Epidermal melanocyte (primary cell): Measurements from ENCODE around the gene AQP12B.

ENCODE experiments used
- DNase-seq: peaks from one replicate; pipeline ENCODE4 v3.0.0; 2011; ENCODE audit warnings: low spot score; ENCODE audit not compliant: insufficient read length

AQP12B gene

DNA sequence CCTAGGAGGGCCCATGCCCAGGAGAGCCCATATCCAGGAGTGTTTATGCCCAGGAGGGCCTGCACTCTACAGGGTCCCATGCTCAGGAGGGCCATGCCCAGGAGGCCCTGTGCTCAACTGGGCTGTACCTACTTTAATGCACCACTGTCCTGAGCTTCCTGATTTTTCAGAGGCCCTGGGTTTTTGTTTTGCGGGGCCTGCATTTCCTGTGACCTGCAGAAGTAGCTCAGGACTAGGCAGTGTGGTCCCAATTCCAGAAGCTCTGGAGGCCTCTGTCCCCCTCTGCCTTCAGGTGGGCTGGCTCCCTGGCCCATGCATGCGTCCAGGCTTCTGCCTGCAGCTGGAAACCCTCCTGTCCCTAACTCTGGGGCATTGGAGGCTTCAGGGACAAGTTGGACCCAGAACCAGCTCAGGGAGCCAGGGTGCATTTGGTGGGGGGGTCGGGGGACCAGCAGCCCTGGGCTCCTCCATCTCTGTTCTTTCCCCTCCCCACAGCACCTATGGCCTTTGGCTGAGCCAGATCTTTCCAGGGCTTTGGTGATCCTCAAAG, 46.6 kb downstream of the AQP12B start:
- DNase-seq, result no peak

DNA sequence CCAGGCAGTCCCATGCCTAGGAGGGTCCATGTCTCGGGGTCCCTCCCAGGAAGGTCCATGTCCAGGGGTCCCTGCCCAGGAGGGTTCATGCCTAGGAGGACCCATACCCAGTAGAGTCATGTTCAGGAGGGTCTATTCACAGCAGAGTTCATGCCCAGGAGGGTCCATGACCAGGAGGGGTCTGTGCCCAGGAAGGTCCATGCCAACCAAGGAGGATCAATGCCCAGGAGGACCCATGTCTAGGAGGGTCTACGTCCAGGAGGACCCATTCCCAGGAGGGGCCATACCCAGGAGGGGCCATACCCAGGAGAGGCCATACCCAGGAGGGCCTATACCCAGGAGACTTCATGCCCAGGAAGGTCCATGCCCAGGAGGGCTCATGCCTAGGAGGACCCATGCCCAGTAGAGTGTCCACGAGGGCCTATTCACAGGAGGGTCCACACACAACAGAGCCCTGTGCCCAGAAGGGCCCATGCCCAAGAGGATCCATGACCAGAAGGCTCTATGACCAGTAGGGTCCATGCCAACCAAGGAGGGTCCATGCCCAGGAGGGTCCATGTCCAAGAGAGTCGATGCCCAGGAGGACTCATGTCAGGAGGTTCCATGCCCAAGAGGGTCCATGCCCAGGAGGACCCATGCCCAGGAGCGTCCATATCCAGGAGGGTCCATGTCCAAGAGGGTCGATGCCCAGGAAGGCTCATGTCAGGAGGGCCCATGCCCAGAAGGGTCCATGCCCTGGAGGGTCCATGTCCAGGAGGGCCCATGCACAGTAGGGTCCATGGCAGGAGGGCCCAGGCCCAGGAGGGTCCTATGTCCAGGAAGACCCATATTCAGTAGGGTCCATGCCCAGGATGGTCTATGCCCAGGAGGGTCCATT, 47.3 kb downstream of the AQP12B start:
- DNase-seq, result no peak

DNA sequence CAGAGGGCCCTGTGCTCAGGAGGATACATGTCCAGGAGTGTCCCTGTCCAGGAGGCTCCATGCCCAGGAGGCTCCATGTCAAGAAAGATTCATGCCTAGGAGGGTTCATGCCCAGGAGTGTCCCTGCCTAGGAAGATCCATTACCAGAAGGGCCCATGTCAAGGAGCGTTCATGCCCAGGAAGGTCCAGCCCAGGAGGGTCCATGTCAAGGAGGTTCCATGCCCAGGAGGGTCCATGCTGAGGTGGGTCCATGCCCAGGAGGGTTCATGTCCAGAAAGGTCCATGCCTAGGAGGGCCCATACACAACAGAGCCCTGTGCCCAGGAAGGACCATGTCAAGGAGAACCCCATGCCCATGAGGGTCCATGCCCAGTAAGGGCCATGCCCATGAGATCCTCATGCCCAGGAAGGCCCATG, 50.4 kb downstream of the AQP12B start:
- DNase-seq, result no peak

DNA sequence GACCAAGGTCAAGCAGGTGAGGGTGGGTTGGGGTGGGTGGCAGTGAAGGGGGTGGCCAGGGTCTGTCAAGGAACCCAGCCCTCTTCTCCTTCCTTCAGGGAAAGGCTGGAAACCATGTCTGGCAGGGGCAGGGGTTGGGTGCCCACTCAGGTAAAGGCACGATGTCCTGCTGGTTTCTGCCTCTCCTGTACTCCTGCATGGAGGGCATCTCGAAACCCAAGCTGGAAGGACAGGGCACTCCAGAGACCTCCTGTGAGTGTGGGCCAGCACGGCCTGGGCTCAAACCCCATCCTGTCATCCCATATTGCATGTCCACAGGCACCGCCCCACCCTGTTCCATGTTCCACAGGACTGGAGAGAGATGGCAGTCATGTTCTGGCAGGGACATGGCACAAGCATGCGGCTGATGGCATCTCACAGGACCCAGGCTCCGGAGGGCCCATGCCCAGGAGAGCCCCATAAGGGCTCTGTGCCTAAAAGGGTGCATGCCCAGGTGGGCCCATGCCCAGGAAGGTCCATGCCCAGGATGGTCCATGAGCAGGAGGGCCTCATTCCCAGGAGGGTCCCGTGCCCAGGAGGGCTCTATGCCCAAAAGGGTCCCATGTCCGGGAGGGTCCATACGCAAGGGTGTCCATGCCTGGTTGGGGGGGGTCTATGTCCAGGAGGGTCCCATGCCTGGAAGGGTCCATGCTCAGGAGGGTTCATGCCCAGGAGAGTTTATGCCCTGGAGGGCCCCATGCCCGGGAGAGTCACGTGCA, 51.0 kb downstream of the AQP12B start:
- DNase-seq, result no peak

DNA sequence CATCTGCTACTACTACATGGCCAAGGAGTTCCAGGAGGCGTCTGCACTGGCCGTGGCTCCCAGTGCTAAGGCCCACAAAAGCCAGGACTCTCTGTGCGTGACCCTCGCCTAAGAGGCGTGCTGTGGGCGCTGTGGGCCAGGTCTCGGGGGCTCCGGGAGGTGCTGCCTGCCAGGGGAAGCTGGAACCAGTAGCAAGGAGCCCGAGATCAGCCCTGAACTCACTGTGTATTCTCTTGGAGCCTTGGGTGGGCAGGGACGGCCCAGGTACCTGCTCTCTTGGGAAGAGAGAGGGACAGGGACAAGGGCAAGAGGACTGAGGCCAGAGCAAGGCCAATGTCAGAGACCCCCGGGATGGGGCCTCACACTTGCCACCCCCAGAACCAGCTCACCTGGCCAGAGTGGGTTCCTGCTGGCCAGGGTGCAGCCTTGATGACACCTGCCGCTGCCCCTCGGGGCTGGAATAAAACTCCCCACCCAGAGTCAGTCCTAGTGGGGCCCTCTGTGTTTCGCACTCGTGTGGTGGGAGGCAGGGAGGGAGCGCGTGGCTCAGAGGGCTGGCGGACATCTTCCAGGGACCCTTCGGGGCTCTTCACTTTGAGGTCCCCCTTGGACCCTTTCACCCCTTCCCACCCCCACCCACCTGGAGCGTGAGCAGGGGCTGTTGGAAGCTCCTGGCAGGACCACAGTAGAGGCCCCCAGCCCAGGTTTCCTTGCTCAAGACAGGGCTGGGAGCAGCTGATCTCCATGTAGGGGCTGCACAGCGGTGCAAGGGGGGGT, 51.7 kb downstream of the AQP12B start:
- DNase-seq, result no peak

DNA sequence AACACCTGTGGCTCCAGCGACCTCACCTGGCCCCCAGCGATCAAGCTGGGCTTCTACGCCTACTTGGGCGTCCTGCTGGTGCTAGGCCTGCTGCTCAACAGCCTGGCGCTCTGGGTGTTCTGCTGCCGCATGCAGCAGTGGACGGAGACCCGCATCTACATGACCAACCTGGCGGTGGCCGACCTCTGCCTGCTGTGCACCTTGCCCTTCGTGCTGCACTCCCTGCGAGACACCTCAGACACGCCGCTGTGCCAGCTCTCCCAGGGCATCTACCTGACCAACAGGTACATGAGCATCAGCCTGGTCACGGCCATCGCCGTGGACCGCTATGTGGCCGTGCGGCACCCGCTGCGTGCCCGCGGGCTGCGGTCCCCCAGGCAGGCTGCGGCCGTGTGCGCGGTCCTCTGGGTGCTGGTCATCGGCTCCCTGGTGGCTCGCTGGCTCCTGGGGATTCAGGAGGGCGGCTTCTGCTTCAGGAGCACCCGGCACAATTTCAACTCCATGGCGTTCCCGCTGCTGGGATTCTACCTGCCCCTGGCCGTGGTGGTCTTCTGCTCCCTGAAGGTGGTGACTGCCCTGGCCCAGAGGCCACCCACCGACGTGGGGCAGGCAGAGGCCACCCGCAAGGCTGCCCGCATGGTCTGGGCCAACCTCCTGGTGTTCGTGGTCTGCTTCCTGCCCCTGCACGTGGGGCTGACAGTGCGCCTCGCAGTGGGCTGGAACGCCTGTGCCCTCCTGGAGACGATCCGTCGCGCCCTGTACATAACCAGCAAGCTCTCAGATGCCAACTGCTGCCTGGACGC, 52.5 kb downstream of the AQP12B start:
- DNase-seq, result no peak

DNA sequence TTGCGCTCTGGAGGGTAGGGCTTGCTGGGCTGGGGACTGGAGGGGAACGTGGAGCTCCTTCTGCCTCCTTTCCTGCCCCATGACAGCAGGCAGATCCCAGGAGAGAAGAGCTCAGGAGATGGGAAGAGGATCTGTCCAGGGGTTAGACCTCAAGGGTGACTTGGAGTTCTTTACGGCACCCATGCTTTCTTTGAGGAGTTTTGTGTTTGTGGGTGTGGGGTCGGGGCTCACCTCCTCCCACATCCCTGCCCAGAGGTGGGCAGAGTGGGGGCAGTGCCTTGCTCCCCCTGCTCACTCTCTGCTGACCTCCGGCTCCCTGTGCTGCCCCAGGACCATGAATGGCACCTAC, 53.1 kb downstream of the AQP12B start:
- no peak for DNase-seq

DNA sequence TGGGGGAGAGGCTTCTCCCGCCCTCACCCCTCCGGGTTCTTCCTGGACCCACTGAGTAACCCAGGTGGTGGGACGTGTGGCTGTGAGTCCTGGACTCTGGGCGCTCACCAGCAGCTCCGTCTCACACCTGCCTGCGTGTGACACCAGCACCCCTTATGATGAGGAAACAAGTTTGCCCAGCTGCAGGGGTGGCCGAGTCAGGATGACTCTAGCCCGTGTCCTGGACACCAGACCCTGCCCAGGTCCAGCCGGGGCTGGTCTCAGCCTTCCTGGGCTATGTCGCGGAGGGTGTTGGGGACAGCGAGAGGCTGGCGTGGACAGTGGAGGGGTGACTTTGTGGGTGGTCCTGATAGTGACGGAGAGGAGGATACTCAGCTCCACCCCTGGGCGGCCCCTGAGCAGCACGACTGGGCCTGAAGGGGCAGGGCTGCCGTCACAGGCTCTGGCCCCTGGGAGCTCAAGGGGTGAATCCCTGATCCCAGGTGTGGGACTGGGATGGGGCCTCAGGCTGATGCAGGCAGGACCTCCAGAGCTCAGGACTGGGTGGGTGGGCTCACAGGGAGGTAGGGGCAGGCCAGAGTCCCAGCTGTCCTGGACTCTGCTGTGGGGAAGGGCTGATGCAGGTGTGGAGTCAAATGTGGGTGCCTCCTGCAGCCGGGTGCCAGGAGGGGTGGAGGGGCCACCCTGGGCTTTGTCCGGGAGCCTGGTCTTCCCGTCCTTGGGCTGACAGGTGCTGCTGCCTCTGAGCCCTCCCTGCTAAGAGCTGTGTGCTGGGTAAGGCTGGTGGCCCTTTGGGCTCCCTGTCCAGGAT, 53.7 kb downstream of the AQP12B start:
- no peak for DNase-seq

DNA sequence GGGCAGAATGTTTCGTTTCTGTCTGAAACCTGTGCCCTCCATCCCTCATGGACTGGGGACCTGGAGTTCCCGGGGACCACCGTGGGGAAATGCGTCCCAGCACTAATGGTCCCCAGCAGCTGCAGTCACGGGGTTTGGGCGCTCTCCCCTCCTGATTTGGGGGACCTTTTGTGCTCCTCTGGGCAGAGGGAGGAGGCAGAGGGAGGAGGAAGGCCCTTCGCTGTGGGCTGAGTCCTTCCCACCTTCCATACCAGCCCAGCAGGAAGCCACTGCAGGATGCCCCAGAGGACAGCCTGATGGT, 54.2 kb downstream of the AQP12B start:
- no peak for DNase-seq

DNA sequence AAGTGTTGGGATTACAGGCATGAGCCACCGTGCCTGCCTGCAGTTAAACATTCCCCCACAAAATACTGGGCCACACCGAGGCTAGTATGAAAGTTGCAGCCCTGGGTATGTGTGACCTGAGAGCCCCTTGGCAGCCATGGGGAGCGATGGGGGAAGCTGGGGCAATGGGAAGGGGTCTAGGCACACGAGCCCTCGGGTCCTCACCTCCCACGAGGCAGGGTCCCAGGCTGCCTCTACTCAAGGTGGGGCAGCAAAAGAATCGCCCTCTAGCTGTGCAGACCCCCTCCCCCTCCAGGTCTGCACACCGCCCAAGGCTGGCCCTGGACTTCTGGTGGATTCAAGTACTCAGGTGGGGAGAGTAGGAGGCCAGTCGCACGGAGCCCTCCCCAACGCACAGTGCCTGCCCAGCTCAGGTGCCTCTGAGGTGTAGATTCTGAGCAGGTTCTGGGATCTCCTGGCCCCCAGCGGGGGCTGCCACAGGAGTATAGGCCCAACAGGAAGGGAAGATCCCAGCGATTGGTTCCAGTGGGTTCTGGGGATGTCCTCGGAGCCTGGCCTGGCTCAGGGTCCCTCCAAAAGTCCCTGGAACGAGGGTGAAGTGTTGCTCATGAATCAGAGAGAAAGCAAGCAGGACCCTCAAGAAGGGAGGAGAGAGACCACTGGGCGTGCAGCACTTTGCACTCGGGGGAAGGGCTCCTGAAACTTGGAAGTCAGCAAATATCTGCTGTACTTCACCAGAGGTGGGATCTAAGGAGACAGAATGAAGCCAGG, 54.8 kb downstream of the AQP12B start:
- DNase-seq, result no peak

DNA sequence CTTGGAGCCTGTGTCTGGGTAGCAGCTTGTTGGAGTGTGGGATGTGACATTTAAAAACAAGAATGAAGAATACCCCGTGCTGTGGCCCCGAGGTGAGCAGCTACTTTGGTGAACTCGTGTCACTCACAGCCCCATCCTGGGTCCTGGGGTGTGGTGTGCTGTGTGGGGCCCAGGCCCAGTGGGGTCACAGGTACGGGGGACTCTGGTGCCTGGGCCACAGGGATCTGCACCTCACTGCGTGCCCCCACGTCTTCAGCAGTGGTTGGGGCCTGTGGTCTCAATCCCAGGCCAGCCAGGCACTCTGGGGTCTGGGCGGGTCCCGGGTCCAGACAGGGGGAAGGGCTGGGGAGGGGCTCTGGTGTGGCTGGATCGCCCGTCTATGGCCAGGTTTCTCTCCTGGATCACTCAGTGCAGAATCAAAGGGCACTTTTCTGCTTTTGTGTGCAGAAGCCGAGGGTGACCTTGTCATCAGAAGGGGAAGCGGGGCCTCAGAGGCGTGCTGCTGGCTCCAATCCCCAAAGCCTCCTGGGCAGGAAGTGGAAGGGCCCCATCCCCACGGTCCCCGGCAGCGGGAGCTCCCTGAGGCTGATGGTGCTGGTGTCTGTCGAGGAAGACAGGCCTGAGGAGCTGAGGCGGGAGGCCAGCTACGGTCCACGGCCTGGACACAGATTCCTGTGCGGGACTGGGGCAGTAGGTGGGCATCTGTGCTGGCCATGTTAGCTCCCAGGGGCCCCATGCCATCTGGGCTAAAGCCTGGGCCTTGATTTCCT, 56.0 kb downstream of the AQP12B start:
- DNase-seq, result no peak
